Measurements from ENCODE around the gene SYNPO.

DNA sequence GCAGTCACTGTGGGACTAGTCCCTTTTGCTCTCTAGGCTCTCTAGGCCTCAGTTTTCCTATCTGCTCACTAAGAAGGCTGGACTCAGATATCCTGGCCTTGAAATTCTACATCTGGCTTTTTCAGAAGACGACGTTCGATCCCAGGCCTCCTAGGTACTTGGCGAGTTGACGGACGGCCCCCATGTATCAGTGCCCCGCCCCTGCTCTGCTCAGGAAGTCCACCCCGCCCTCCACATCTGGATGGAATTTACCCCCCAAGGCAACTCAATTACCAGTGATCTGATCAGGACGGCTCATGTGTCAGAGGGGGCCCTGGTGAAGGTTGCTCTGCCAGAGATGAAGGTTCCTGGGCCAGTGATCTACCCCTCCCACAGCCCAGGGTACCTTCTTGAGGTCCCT lies 44.1 kb upstream of the SYNPO start:
- TF ChIP-seq, protein P1, sequence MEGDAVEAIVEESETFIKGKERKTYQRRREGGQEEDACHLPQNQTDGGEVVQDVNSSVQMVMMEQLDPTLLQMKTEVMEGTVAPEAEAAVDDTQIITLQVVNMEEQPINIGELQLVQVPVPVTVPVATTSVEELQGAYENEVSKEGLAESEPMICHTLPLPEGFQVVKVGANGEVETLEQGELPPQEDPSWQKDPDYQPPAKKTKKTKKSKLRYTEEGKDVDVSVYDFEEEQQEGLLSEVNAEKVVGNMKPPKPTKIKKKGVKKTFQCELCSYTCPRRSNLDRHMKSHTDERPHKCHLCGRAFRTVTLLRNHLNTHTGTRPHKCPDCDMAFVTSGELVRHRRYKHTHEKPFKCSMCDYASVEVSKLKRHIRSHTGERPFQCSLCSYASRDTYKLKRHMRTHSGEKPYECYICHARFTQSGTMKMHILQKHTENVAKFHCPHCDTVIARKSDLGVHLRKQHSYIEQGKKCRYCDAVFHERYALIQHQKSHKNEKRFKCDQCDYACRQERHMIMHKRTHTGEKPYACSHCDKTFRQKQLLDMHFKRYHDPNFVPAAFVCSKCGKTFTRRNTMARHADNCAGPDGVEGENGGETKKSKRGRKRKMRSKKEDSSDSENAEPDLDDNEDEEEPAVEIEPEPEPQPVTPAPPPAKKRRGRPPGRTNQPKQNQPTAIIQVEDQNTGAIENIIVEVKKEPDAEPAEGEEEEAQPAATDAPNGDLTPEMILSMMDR (conservative IDR thresholded peaks at IDR 0.05 in 1 of 2, IDR thresholded peaks at IDR 0.05 in 1 of 2; ENCODE audit: low read depth in 1 of 2, low read length in 2 of 2): no peak
- no peak for TF ChIP-seq EZH2 (IDR thresholded peaks at IDR 0.05; ENCODE audit: low read length, missing control alignments)

Data from fibroblast of lung (primary cell).